ENCODE results near the gene ABCF3.

GRCh38 chr3:184175981-184176376 is 10.0 kb upstream of the ABCF3 start:
- TF ChIP-seq CTCF (IDR thresholded peaks at IDR 0.05) (no peak), POLR2A (IDR thresholded peaks at IDR 0.05) (no peak)

All from prostate gland (tissue), 2 donors.